H9 (cell line): ENCODE measurements around the gene TBC1D17. TPM values are rescaled to one million over a fixed set of nuclear protein-coding genes. Genes with fewer than 3 reads are reported as not detected.
A peak's percentile ranks its signal among the peaks of the same experiment; 100 is the strongest.

Experiments
- DNase-seq: peaks from one replicate; pipeline ENCODE4 v3.0.0-alpha.2; 2017
- H2AFZ ChIP-seq: one replicate; pipeline ENCODE4 v1.6.1; 2013; ENCODE audit warnings: mild to moderate bottlenecking, low read length, control low read depth, moderate library complexity
- H2AK5ac ChIP-seq: 2 replicates; pipeline ENCODE4 v1.6.1; 2013; ENCODE audit warnings: low read length, control low read depth, mixed read lengths; ENCODE audit not compliant: insufficient read length
- H2BK120ac ChIP-seq: one replicate; pipeline ENCODE4 v1.6.1; 2013; ENCODE audit warnings: low read depth, mild to moderate bottlenecking, low read length, control low read depth, inconsistent platforms; ENCODE audit not compliant: poor library complexity, severe bottlenecking
- H2BK12ac ChIP-seq: 2 replicates; pipeline ENCODE4 v1.6.1; 2013; ENCODE audit warnings: low read length, control low read depth, mixed read lengths, low read depth; ENCODE audit not compliant: insufficient read length
- H2BK15ac ChIP-seq: 2 replicates; pipeline ENCODE4 v1.6.1; 2013; ENCODE audit warnings: low read depth, low read length, control low read depth
- H2BK20ac ChIP-seq: one replicate; pipeline ENCODE4 v1.6.1; 2013; ENCODE audit warnings: low read depth, mild to moderate bottlenecking, low read length, control low read depth, inconsistent platforms; ENCODE audit not compliant: poor library complexity, severe bottlenecking
- H2BK5ac ChIP-seq: 2 replicates; pipeline ENCODE4 v1.6.1; 2013; ENCODE audit warnings: low read length, control low read depth, mixed read lengths; ENCODE audit not compliant: insufficient read length
- H3K14ac ChIP-seq: 2 replicates; pipeline ENCODE4 v1.6.1; 2013; ENCODE audit warnings: low read length, control low read depth; ENCODE audit not compliant: insufficient read depth
- H3K18ac ChIP-seq: 2 replicates; pipeline ENCODE4 v1.6.1; 2013; ENCODE audit warnings: low read depth, mild to moderate bottlenecking, mixed read lengths, low read length, control low read depth; ENCODE audit not compliant: insufficient read length
- H3K23ac ChIP-seq: 2 replicates; pipeline ENCODE4 v1.6.1; 2013; ENCODE audit warnings: low read length, control low read depth, mixed read lengths, low read depth; ENCODE audit not compliant: insufficient read length
- H3K23me2 ChIP-seq: 2 replicates; pipeline ENCODE4 v1.6.1; 2013; ENCODE audit warnings: low read depth, mild to moderate bottlenecking, mixed read lengths, low read length, control low read depth; ENCODE audit not compliant: insufficient read length, poor library complexity, severe bottlenecking
- H3K27ac ChIP-seq: 2 replicates; pipeline ENCODE4 v1.5.1; 2013; ENCODE audit warnings: low read length, control low read depth, mixed read lengths, low read depth; ENCODE audit not compliant: insufficient read length
- H3K27me3 ChIP-seq: 2 replicates; pipeline ENCODE4 v1.6.1; 2013; ENCODE audit warnings: low read length, control low read depth, inconsistent platforms; ENCODE audit not compliant: insufficient read depth
- H3K4ac ChIP-seq: 2 replicates; pipeline ENCODE4 v1.6.1; 2013; ENCODE audit warnings: low read depth, mild to moderate bottlenecking, control low read depth, inconsistent platforms, low read length, moderate library complexity
- H3K4me1 ChIP-seq: 2 replicates; pipeline ENCODE4 v1.6.1; 2013; ENCODE audit warnings: low read length, control low read depth, inconsistent platforms; ENCODE audit not compliant: insufficient read depth
- H3K4me2 ChIP-seq: 2 replicates; pipeline ENCODE4 v1.6.1; 2013; ENCODE audit warnings: low read length, control low read depth, mixed read lengths; ENCODE audit not compliant: insufficient read length, insufficient read depth
- H3K56ac ChIP-seq: 2 replicates; pipeline ENCODE4 v1.6.1; 2013; ENCODE audit warnings: low read depth, mild to moderate bottlenecking, mixed read lengths, low read length, control low read depth; ENCODE audit not compliant: insufficient read length
- H3K79me1 ChIP-seq: 2 replicates; pipeline ENCODE4 v1.6.1; 2013; ENCODE audit warnings: low read depth, mild to moderate bottlenecking, moderate library complexity, low read length, control low read depth, inconsistent platforms; ENCODE audit not compliant: insufficient read depth, poor library complexity, severe bottlenecking
- H3K79me2 ChIP-seq: 2 replicates; pipeline ENCODE4 v1.6.1; 2013; ENCODE audit warnings: low read length, control low read depth, inconsistent platforms; ENCODE audit not compliant: insufficient read depth
- H3K9ac ChIP-seq: 2 replicates; pipeline ENCODE4 v1.6.1; 2013; ENCODE audit warnings: low read length, control low read depth, mixed read lengths; ENCODE audit not compliant: insufficient read length; ENCODE audit errors: extremely low read depth
- H3K9me3 ChIP-seq: one replicate; pipeline ENCODE4 v1.6.1; 2013; ENCODE audit warnings: low read depth, low read length, inconsistent platforms; ENCODE audit not compliant: control insufficient read depth
- H3T11ph ChIP-seq: one replicate; pipeline ENCODE4 v1.6.1; 2013; ENCODE audit warnings: mild to moderate bottlenecking, low read length, control low read depth, inconsistent platforms
- H4K20me1 ChIP-seq: one replicate; pipeline ENCODE4 v1.6.1; 2013; ENCODE audit not compliant: control insufficient read depth, insufficient read length, insufficient read depth
- H4K5ac ChIP-seq: 2 replicates; pipeline ENCODE4 v1.6.1; 2013; ENCODE audit warnings: low read depth, mild to moderate bottlenecking, mixed read lengths, low read length, control low read depth; ENCODE audit not compliant: insufficient read length
- H4K8ac ChIP-seq: replicated peaks from 2 replicates; pipeline ENCODE4 v1.6.1; 2013; ENCODE audit warnings: low read length, control low read depth, mixed read lengths, low read depth; ENCODE audit not compliant: insufficient read length
- H4K91ac ChIP-seq: 2 replicates; pipeline ENCODE4 v1.6.1; 2013; ENCODE audit warnings: low read depth, mild to moderate bottlenecking, moderate library complexity, mixed read lengths, low read length, control low read depth; ENCODE audit not compliant: insufficient read length
- H3K27ac Mint-ChIP-seq, 3 experiments: 2 replicates in 2 of 3; 3 replicates in 1 of 3; pipeline ENCODE4 v1.8.0; 2020 to 2021; ENCODE audit warnings: mixed read lengths in 3 of 3, mild to moderate bottlenecking in 1 of 3, moderate library complexity in 1 of 3
- H3K27me3 Mint-ChIP-seq: 2 replicates; pipeline ENCODE4 v1.8.0; 2021; ENCODE audit warnings: low read depth, mild to moderate bottlenecking, moderate library complexity, mixed read lengths
- H3K36me3 Mint-ChIP-seq, 3 experiments: 2 replicates in 2 of 3; 3 replicates in 1 of 3; pipeline ENCODE4 v1.8.0; 2020 to 2021; ENCODE audit warnings: low read depth in 3 of 3, mixed read lengths in 3 of 3; ENCODE audit not compliant: insufficient read depth in 1 of 3
- H3K4me1 Mint-ChIP-seq, 2 experiments: 2 replicates each; pipeline ENCODE4 v1.8.0; 2020; ENCODE audit warnings: mixed read lengths in 2 of 2
- H3K4me3 Mint-ChIP-seq, 2 experiments: 2 replicates in 1 of 2; 3 replicates in 1 of 2; pipeline ENCODE4 v1.8.0; 2020 to 2021; ENCODE audit warnings: mild to moderate bottlenecking in 2 of 2, mixed read lengths in 2 of 2, moderate library complexity in 1 of 2
- H3K9me3 Mint-ChIP-seq, 2 experiments: 2 replicates in 1 of 2; 3 replicates in 1 of 2; pipeline ENCODE4 v1.8.0; 2020; ENCODE audit warnings: mild to moderate bottlenecking in 2 of 2, mixed read lengths in 2 of 2, moderate library complexity in 1 of 2
- WGBS: extraction: QIAGEN DNeasy Blood & Tissue Kit; methylation state at CpG from one replicate; pipeline ENCODE4 v1.1.7; 2013; ENCODE audit warnings: missing lambda C conversion rate, low lambda C conversion rate, mixed read lengths; ENCODE audit not compliant: insufficient read length; ENCODE audit errors: extremely low coverage; 5-methylcytosine and 5-hydroxymethylcytosine counted together
- total RNA-seq: library from RNA; stranded (reverse); gene quantifications from 2 replicates; pipeline ENCODE4 v1.2.1, GENCODE V29; 2021
- TF ChIP-seq, protein P1 (sequence below): fragments of 200-600 bp; sonication (generic); conservative IDR thresholded peaks from 3 replicates; pipeline ENCODE4 v1.8.0; 2021; ENCODE audit warnings: antibody characterized with exemption, mild to moderate bottlenecking

TBC1D17 gene
- total RNA-seq, 1 experiment from 2014 or later = 33.6 TPM

GRCh38 chr19:49840321-49840720, 37.2 kb upstream of the TBC1D17 start:
- no peak overlapping the region for H3K4me3 Mint-ChIP-seq
- no peak for DNase-seq

More at GRCh38 chr19:49840321-49840720, 37.2 kb upstream of the TBC1D17 start:
- TF ChIP-seq, protein P1, sequence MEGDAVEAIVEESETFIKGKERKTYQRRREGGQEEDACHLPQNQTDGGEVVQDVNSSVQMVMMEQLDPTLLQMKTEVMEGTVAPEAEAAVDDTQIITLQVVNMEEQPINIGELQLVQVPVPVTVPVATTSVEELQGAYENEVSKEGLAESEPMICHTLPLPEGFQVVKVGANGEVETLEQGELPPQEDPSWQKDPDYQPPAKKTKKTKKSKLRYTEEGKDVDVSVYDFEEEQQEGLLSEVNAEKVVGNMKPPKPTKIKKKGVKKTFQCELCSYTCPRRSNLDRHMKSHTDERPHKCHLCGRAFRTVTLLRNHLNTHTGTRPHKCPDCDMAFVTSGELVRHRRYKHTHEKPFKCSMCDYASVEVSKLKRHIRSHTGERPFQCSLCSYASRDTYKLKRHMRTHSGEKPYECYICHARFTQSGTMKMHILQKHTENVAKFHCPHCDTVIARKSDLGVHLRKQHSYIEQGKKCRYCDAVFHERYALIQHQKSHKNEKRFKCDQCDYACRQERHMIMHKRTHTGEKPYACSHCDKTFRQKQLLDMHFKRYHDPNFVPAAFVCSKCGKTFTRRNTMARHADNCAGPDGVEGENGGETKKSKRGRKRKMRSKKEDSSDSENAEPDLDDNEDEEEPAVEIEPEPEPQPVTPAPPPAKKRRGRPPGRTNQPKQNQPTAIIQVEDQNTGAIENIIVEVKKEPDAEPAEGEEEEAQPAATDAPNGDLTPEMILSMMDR = no peak
- no CpG with 5 or more reads among the region's 11 CpGs for WGBS
- Mint-ChIP-seq H3K27me3 (peaks cover 1% of the 10 kb centered on the region; the same call in 1 of the 2 replicates), H3K9me3 (no peaks in the 10 kb centered on the region), H3K36me3 (peaks cover 6 to 44% (median 41%) of the 10 kb centered on the region in 3 experiments), H3K4me1 (peaks cover 0 to 5% of the 10 kb centered on the region in 2 experiments; a peak in 2 of 4 replicates), H3K27ac (peak overlapping the region in 2 of 3 experiments; percentile 17 to 49; a peak in 1 of 7 replicates)
- no peaks in the 10 kb centered on the region for H3K79me1 ChIP-seq
- H2BK120ac ChIP-seq = no peak overlapping the region
- H3T11ph ChIP-seq = no peak overlapping the region
- no peak overlapping the region for H3K56ac ChIP-seq
- no peak overlapping the region for H2BK5ac ChIP-seq
- H3K9me3 ChIP-seq = no peaks in the 10 kb centered on the region
- H2AK5ac ChIP-seq = no peak overlapping the region
- no peaks in the 10 kb centered on the region for H3K27me3 ChIP-seq
- no peak overlapping the region for H4K5ac ChIP-seq
- no peak overlapping the region for H4K8ac ChIP-seq
- H3K23me2 ChIP-seq = no peaks in the 10 kb centered on the region
- H3K4me2 ChIP-seq = no peak overlapping the region
- H3K9ac ChIP-seq = no peak overlapping the region
- H2BK15ac ChIP-seq = no peak overlapping the region
- H4K20me1 ChIP-seq = no peaks in the 10 kb centered on the region
- no peak overlapping the region for H3K4ac ChIP-seq
- H3K14ac ChIP-seq = no peak overlapping the region
- H3K27ac ChIP-seq = no peak overlapping the region
- no peaks in the 10 kb centered on the region for H3K79me2 ChIP-seq
- H3K23ac ChIP-seq = no peak overlapping the region
- no peaks in the 10 kb centered on the region for H3K4me1 ChIP-seq
- H2BK20ac ChIP-seq = no peak overlapping the region
- no peak overlapping the region for H2BK12ac ChIP-seq
- H2AFZ ChIP-seq = no peak overlapping the region
- no peak overlapping the region for H3K18ac ChIP-seq
- H4K91ac ChIP-seq = no peak overlapping the region
